ENCODE results near the gene NPEPL1.

NPEPL1 gene

GRCh38 chr20:58702859-58703648 is 10.5 kb downstream of the NPEPL1 start:
- H4K91ac ChIP-seq (ENCODE audit: low read depth, low read length, poor library complexity), result no peak overlapping the region
- H2AFZ ChIP-seq (ENCODE audit: low read length), result no peak overlapping the region
- no peak overlapping the region for H3K4me2 ChIP-seq (ENCODE audit: insufficient read depth, low read length, poor library complexity, severe bottlenecking)
- no peak overlapping the region for H3K18ac ChIP-seq (ENCODE audit: low read length)
- no peak overlapping the region for H2BK12ac ChIP-seq (ENCODE audit: low read length)
- no peak overlapping the region for H2BK120ac ChIP-seq (ENCODE audit: low read depth, low read length)
- H3K79me1 ChIP-seq (ENCODE audit: low read depth, low read length), result peaks cover 1% of the 10 kb centered on the region
- no peak overlapping the region for H4K8ac ChIP-seq (ENCODE audit: low read depth, low read length)
- no peak overlapping the region for H2BK15ac ChIP-seq (ENCODE audit: low read length)
- WGBS, 2 donors (ENCODE audit: extremely low coverage in 2 of 2, insufficient read length in 2 of 2, insufficient replicate concordance in 1 of 2), result no CpG with 5 or more reads among the region's 28 CpGs
- peaks cover 27 to 54% of the 10 kb centered on the region in 2 donors for H3K36me3 ChIP-seq (replicated peaks in 1 of 2; ENCODE audit: control insufficient read depth in 2 of 2, insufficient read depth in 2 of 2, low read length in 2 of 2)
- no peaks in the 10 kb centered on the region for H3K27me3 ChIP-seq (ENCODE audit: control insufficient read depth in 3 of 3, insufficient read depth in 3 of 3, low read depth in 1 of 3, low read length in 3 of 3)
- H3K23ac ChIP-seq (ENCODE audit: low read depth, low read length, poor library complexity), result no peak overlapping the region
- no peak for DNase-seq (ENCODE audit: low spot score)
- no peaks in the 10 kb centered on the region for H3K4me1 ChIP-seq (ENCODE audit: control insufficient read depth in 2 of 2, insufficient read depth in 1 of 2, low read depth in 1 of 2, low read length in 2 of 2)
- no peak overlapping the region for H3K9ac ChIP-seq (ENCODE audit: low read depth, low read length, poor library complexity)
- peaks cover 0 to 5% of the 10 kb centered on the region in 2 donors for H3K9me3 ChIP-seq (replicated peaks in 1 of 2; ENCODE audit: control insufficient read depth in 2 of 2, insufficient read depth in 1 of 2, low read depth in 1 of 2, low read length in 2 of 2)
- no peak overlapping the region for H3K4me3 ChIP-seq (ENCODE audit: low read length in 2 of 2)
- H2AK5ac ChIP-seq (ENCODE audit: low read depth, low read length), result no peak overlapping the region
- H3K27ac ChIP-seq (replicated peaks; ENCODE audit: low read length), result no peak overlapping the region
- H3K14ac ChIP-seq (ENCODE audit: low read length), result no peak overlapping the region
- no peak overlapping the region for H2BK5ac ChIP-seq (ENCODE audit: low read length)
- H3K4ac ChIP-seq (ENCODE audit: low read length), result no peak overlapping the region

GRCh38 chr20:58703765-58704371 is 11.3 kb downstream of the NPEPL1 start:
- no peak overlapping the region for H2BK15ac ChIP-seq (ENCODE audit: low read length)
- H3K79me1 ChIP-seq (ENCODE audit: low read depth, low read length), result peaks cover 1% of the 10 kb centered on the region
- H3K4me1 ChIP-seq (ENCODE audit: control insufficient read depth in 2 of 2, insufficient read depth in 1 of 2, low read depth in 1 of 2, low read length in 2 of 2), result no peaks in the 10 kb centered on the region
- H2BK12ac ChIP-seq (ENCODE audit: low read length), result no peak overlapping the region
- no CpG with 5 or more reads among the region's 12 CpGs for WGBS, 2 donors (ENCODE audit: extremely low coverage in 2 of 2, insufficient read length in 2 of 2, insufficient replicate concordance in 1 of 2)
- DNase-seq (ENCODE audit: low spot score), result no peak
- H3K9ac ChIP-seq (ENCODE audit: low read depth, low read length, poor library complexity), result no peak overlapping the region
- no peak overlapping the region for H3K4me2 ChIP-seq (ENCODE audit: insufficient read depth, low read length, poor library complexity, severe bottlenecking)
- H3K27me3 ChIP-seq (ENCODE audit: control insufficient read depth in 3 of 3, insufficient read depth in 3 of 3, low read depth in 1 of 3, low read length in 3 of 3), result no peaks in the 10 kb centered on the region
- H4K91ac ChIP-seq (ENCODE audit: low read depth, low read length, poor library complexity), result no peak overlapping the region
- H3K27ac ChIP-seq (replicated peaks; ENCODE audit: low read length), result no peak overlapping the region
- peaks cover 0 to 5% of the 10 kb centered on the region in 2 donors for H3K9me3 ChIP-seq (replicated peaks in 1 of 2; ENCODE audit: control insufficient read depth in 2 of 2, insufficient read depth in 1 of 2, low read depth in 1 of 2, low read length in 2 of 2)
- no peak overlapping the region for H2BK5ac ChIP-seq (ENCODE audit: low read length)
- no peak overlapping the region for H3K23ac ChIP-seq (ENCODE audit: low read depth, low read length, poor library complexity)
- H3K4me3 ChIP-seq (ENCODE audit: low read length in 2 of 2), result no peak overlapping the region
- H3K4ac ChIP-seq (ENCODE audit: low read length), result no peak overlapping the region
- H2BK120ac ChIP-seq (ENCODE audit: low read depth, low read length), result no peak overlapping the region
- no peak overlapping the region for H3K18ac ChIP-seq (ENCODE audit: low read length)
- H2AFZ ChIP-seq (ENCODE audit: low read length), result no peak overlapping the region
- H2AK5ac ChIP-seq (ENCODE audit: low read depth, low read length), result no peak overlapping the region
- peaks cover 24 to 47% of the 10 kb centered on the region in 2 donors for H3K36me3 ChIP-seq (replicated peaks in 1 of 2; ENCODE audit: control insufficient read depth in 2 of 2, insufficient read depth in 2 of 2, low read length in 2 of 2)
- no peak overlapping the region for H4K8ac ChIP-seq (ENCODE audit: low read depth, low read length)
- no peak overlapping the region for H3K14ac ChIP-seq (ENCODE audit: low read length)

GRCh38 chr20:58705208-58705926 is 12.8 kb downstream of the NPEPL1 start:
- H3K27ac ChIP-seq (replicated peaks; ENCODE audit: low read length), result no peak overlapping the region
- no peak overlapping the region for H2AK5ac ChIP-seq (ENCODE audit: low read depth, low read length)
- no peak overlapping the region for H3K4me3 ChIP-seq (ENCODE audit: low read length in 2 of 2)
- peaks cover 25 to 32% of the 10 kb centered on the region in 2 donors for H3K36me3 ChIP-seq (replicated peaks in 1 of 2; ENCODE audit: control insufficient read depth in 2 of 2, insufficient read depth in 2 of 2, low read length in 2 of 2)
- DNase-seq (ENCODE audit: low spot score), result no peak
- WGBS, 2 donors (ENCODE audit: extremely low coverage in 2 of 2, insufficient read length in 2 of 2, insufficient replicate concordance in 1 of 2), result no CpG with 5 or more reads among the region's 14 CpGs
- H3K23ac ChIP-seq (ENCODE audit: low read depth, low read length, poor library complexity), result no peak overlapping the region
- no peak overlapping the region for H2BK12ac ChIP-seq (ENCODE audit: low read length)
- peaks cover 0 to 5% of the 10 kb centered on the region in 2 donors for H3K9me3 ChIP-seq (replicated peaks in 1 of 2; ENCODE audit: control insufficient read depth in 2 of 2, insufficient read depth in 1 of 2, low read depth in 1 of 2, low read length in 2 of 2)
- no peak overlapping the region for H2BK5ac ChIP-seq (ENCODE audit: low read length)
- H3K4me1 ChIP-seq (ENCODE audit: control insufficient read depth in 2 of 2, insufficient read depth in 1 of 2, low read depth in 1 of 2, low read length in 2 of 2), result peaks cover 0 to under 1% of the 10 kb centered on the region in 2 donors
- no peak overlapping the region for H3K4me2 ChIP-seq (ENCODE audit: insufficient read depth, low read length, poor library complexity, severe bottlenecking)
- H2BK15ac ChIP-seq (ENCODE audit: low read length), result no peak overlapping the region
- no peak overlapping the region for H2AFZ ChIP-seq (ENCODE audit: low read length)
- H3K4ac ChIP-seq (ENCODE audit: low read length), result no peak overlapping the region
- no peak overlapping the region for H3K18ac ChIP-seq (ENCODE audit: low read length)
- H2BK120ac ChIP-seq (ENCODE audit: low read depth, low read length), result no peak overlapping the region
- no peak overlapping the region for H3K14ac ChIP-seq (ENCODE audit: low read length)
- H3K27me3 ChIP-seq (ENCODE audit: control insufficient read depth in 3 of 3, insufficient read depth in 3 of 3, low read depth in 1 of 3, low read length in 3 of 3), result no peaks in the 10 kb centered on the region
- H3K79me1 ChIP-seq (ENCODE audit: low read depth, low read length), result peaks cover 1% of the 10 kb centered on the region
- H4K91ac ChIP-seq (ENCODE audit: low read depth, low read length, poor library complexity), result no peak overlapping the region
- no peak overlapping the region for H3K9ac ChIP-seq (ENCODE audit: low read depth, low read length, poor library complexity)
- H4K8ac ChIP-seq (ENCODE audit: low read depth, low read length), result no peak overlapping the region

Data from neuronal stem cell (in vitro differentiated cells).